ENCODE measurements around the gene RPN2. TPM values are rescaled to one million over a fixed set of nuclear protein-coding genes. Genes with fewer than 3 reads are reported as not detected.

Gene RPN2
- total RNA-seq, 1 donor from 2014 or later = 178 TPM

DNA sequence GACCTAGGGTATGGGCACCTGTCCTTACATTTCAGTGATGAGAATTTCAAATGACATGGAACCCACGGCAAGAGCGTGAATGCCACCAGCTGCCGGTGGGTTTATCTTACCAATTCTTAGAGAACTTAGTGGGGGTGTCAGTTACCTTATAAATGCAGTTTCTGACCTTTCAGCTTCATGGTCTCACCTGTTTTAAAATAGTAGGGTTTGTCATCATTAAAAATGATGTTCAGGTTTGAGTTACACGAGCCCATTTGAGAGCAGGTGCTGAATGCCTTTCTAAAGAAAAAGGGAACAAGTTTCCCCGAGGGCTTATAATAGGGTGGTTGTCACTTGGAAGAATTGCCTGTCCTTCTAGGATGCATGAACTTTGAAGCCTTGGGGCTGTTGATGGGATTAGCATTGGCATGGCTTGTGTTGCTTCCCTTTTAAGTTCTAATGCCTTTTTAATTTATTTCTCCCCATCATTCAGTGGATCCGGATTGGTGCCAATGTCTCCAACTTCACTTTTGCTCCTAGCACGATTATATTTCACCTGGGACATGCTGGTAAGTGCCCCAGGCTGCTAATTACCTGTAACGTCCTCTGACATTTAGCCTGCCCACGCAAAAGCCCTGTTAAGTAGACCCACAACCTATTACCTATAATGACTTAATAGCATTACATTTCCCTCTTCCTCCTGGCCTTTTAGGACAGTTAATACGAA is 54.6 kb downstream of the RPN2 start:
- DNase-seq (ENCODE audit: low read depth) (no peak), FAIRE-seq (no peak)
- H3K36me3 ChIP-seq (ENCODE audit: control insufficient read depth, insufficient read depth, low read length) = peaks cover 47% of the 10 kb centered on the region

DNA sequence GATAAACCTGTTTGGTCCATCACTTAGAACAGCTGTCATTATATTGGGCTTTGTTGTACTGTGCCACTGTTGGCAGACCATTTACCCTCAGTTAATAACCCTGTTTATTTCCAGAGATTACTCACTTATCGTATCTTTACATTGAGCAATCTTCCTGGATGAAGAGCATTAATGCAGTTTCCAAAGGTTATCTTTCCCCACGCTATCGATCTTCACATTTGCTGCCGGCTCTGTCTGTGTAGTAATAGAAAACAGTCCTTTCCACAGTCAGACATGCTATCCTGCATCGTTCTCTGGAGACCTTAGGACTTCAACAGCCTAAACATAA is 55.1 kb downstream of the RPN2 start:
- H3K36me3 ChIP-seq (ENCODE audit: control insufficient read depth, insufficient read depth, low read length) = peaks cover 49% of the 10 kb centered on the region
- TF ChIP-seq, protein P1, sequence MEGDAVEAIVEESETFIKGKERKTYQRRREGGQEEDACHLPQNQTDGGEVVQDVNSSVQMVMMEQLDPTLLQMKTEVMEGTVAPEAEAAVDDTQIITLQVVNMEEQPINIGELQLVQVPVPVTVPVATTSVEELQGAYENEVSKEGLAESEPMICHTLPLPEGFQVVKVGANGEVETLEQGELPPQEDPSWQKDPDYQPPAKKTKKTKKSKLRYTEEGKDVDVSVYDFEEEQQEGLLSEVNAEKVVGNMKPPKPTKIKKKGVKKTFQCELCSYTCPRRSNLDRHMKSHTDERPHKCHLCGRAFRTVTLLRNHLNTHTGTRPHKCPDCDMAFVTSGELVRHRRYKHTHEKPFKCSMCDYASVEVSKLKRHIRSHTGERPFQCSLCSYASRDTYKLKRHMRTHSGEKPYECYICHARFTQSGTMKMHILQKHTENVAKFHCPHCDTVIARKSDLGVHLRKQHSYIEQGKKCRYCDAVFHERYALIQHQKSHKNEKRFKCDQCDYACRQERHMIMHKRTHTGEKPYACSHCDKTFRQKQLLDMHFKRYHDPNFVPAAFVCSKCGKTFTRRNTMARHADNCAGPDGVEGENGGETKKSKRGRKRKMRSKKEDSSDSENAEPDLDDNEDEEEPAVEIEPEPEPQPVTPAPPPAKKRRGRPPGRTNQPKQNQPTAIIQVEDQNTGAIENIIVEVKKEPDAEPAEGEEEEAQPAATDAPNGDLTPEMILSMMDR (IDR thresholded peaks at IDR 0.05; ENCODE audit: insufficient read depth, low read length, severe bottlenecking) = no peak

More for the DNA sequence above, 54.6 kb downstream of the RPN2 start:
- Histone ChIP-seq H3K27me3 (ENCODE audit: control insufficient read depth, insufficient read depth, low read length) (no peaks in the 10 kb centered on the region), H3K4me3 (ENCODE audit: low read depth, low read length) (no peak overlapping the region)
- TF ChIP-seq, protein P1 (IDR thresholded peaks at IDR 0.05; ENCODE audit: insufficient read depth, low read length, severe bottlenecking) = no peak

DNA sequence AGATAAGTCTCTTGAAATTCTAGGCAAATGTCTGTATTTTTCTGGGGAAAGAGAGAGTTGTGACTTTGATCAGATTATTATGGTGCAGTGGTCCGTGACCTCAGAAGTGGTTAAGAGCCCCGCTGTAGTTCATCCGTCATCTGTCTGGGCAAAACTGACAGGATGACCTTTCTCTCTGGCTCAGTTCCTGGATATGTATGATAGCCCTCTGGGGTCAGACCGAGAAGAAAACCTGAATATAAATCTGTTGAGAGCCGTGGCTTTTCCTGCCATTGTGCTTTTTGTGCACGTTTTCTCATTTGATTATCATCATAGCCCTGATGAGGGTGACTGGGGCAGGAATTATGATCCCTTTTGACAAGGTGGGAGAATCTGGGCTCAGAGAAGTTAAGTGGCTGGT is 55.9 kb downstream of the RPN2 start:
- Histone ChIP-seq H3K27me3 (ENCODE audit: control insufficient read depth, insufficient read depth, low read length) (no peaks in the 10 kb centered on the region), H3K36me3 (ENCODE audit: control insufficient read depth, insufficient read depth, low read length) (peaks cover 47% of the 10 kb centered on the region), H3K4me3 (ENCODE audit: low read depth, low read length) (no peak overlapping the region)
- no peak for DNase-seq (ENCODE audit: low read depth)
- no peak for FAIRE-seq
- TF ChIP-seq, protein P1 (IDR thresholded peaks at IDR 0.05; ENCODE audit: insufficient read depth, low read length, severe bottlenecking) = no peak

More for the DNA sequence above, 55.1 kb downstream of the RPN2 start:
- H3K27me3 ChIP-seq (ENCODE audit: control insufficient read depth, insufficient read depth, low read length) = no peaks in the 10 kb centered on the region
- H3K4me3 ChIP-seq (ENCODE audit: low read depth, low read length) = no peak overlapping the region
- no peak for FAIRE-seq
- DNase-seq (ENCODE audit: low read depth) = no peak

DNA sequence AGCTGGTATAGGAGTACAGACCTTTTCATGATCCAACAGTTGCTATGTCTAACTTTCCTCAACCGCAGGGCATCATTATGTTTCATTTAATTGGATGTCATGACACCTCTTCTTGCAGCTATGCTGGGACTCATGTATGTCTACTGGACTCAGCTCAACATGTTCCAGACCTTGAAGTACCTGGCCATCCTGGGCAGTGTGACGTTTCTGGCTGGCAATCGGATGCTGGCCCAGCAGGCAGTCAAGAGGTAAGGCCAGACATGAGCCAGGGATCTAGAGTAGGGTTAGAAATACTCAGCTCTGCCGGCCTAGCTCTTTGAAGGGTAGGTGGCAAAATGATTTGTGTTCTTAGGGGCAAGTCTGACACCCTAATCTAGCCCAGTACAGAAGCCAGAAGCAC is 57.3 kb downstream of the RPN2 start:
- Histone ChIP-seq H3K4me3 (ENCODE audit: low read depth, low read length) (no peak overlapping the region), H3K27me3 (ENCODE audit: control insufficient read depth, insufficient read depth, low read length) (no peaks in the 10 kb centered on the region), H3K36me3 (ENCODE audit: control insufficient read depth, insufficient read depth, low read length) (peaks cover 44% of the 10 kb centered on the region)
- TF ChIP-seq, protein P1 (IDR thresholded peaks at IDR 0.05; ENCODE audit: insufficient read depth, low read length, severe bottlenecking) = no peak
- FAIRE-seq = no peak
- no peak for DNase-seq (ENCODE audit: low read depth)

- no peak for FAIRE-seq
- Histone ChIP-seq H3K4me3 (ENCODE audit: low read depth, low read length) (no peak overlapping the region), H3K27me3 (ENCODE audit: control insufficient read depth, insufficient read depth, low read length) (no peaks in the 10 kb centered on the region), H3K36me3 (ENCODE audit: control insufficient read depth, insufficient read depth, low read length) (peaks cover 40% of the 10 kb centered on the region)
- TF ChIP-seq, protein P1 (IDR thresholded peaks at IDR 0.05; ENCODE audit: insufficient read depth, low read length, severe bottlenecking) = no peak
- no peak for DNase-seq (ENCODE audit: low read depth)
Observed at GRCh38 chr20:37237656-37238055, 58.5 kb downstream of the RPN2 start.

DNA sequence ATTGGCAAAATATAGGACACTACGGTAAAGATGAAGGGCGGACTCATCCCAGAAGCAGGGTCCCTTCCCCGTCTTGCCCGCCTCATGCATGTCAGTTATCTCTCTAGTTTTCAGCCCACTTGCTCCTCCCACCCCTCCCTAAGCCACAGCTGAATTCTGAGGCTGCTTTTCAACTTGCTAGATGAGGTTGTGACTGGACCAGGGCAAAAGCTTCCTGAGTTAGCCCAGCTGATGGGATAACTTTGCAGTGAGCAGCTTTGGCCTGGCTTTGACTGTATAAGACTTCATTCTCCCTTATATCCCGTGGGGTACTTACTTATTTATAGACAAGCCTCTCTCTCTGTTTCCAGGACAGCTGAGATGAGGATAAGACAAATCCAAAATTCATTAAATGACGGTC is 59.3 kb downstream of the RPN2 start:
- H3K36me3 ChIP-seq (ENCODE audit: control insufficient read depth, insufficient read depth, low read length) = peaks cover 41% of the 10 kb centered on the region
- TF ChIP-seq, protein P1 (IDR thresholded peaks at IDR 0.05; ENCODE audit: insufficient read depth, low read length, severe bottlenecking) = no peak

More for the DNA sequence above, 59.3 kb downstream of the RPN2 start:
- no peak for FAIRE-seq
- Histone ChIP-seq H3K4me3 (ENCODE audit: low read depth, low read length) (no peak overlapping the region), H3K27me3 (ENCODE audit: control insufficient read depth, insufficient read depth, low read length) (no peaks in the 10 kb centered on the region)
- no peak for DNase-seq (ENCODE audit: low read depth)
